ENCODE results near the gene ENTPD6.

GRCh38 chr20:25209400-25209799 is 13.9 kb downstream of the ENTPD6 start:
- TF ChIP-seq CTCF (IDR thresholded peaks at IDR 0.05) (no peak), EP300 (IDR thresholded peaks at IDR 0.05) (no peak)

All from ovary (tissue), 3 donors.